ENCODE measurements around the gene EGFL7.

The EGFL7 gene

DNA sequence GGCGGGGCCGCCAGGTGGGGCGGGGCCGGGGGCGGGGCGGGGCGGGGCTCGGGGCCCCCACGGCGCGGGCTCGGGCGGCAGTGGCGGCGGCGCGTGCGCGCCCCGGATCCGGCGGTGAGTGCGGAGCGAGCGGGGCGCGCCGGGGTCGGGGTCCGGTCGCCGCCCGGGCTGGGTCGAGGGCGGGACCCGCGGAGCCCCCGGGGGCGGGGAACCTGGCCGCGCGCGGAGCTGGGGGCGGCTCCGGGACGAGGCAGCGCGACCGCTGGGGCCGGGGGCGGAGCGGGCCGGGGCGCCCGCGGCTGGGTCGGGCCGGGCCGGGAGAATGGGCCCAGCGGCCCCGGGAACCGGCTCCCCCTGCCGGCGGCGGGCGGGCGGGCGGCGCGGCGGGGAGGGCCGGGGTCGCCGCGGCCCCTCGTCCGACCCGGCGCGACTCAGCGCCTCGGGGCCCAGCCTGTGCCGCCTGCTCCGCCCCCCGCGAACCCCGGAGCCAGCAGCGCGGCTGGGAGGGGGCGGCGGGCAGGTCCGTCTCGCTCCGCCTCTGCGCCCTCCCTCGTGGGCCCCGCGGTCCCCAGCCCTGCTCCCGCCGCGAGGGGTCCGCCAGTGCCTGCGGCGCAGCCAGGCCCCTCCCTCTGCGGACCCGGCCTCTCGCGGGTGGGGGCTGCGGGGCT, 3.1 kb downstream of the EGFL7 start:
- DNase-seq (ENCODE audit: extremely low spot score), result no peak
- CTCF ChIA-PET, result no interaction called here

DNA sequence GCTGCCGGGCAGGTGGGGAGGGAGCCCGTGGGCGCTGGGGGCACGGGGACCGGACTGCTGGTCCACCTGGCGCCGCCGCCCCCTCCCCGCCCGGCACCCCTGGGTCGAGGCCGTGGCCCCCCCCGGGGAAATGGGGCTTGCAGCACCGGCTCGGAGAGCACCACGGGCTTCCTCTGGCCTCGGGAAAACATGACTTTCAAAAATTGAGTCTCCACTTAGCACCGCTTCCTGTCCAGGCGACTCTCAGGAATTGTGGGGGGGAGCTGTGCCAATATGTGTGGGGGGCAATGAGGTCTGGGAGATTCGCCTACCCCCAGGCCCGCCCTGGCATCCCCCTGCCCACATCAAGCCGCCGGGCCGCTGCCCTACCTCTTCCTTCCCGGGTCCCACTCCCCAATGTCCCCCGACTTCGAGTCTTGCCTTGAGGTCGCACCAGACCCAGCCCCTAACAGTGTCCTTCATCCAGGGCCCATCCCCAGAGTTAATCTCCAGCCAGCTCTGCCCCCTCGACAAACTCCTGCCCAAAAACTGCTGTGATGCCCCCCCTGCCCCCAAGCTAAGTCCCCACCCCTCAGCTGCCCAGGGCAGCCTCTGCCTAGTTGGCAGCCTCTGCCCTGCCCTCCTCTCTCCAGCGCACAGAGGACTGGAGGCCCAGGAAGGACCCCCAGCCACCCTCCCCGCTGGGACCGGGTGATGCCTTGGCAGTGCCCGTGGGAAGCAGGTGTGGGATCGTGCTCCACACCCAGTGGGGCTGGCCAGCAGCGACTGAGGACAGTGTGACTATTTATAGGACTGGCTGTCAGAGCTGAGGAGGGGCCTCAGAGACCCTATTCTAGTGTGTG, 3.9 kb downstream of the EGFL7 start:
- CTCF ChIA-PET, result interaction anchor here (0.7 to 1.0 kb wide), 3 partner anchors 9 to 179 kb away, joined by 3 to 7 read pairs (median 3); no protein-coding TSS in a partner anchor
- TF ChIP-seq, protein P1, sequence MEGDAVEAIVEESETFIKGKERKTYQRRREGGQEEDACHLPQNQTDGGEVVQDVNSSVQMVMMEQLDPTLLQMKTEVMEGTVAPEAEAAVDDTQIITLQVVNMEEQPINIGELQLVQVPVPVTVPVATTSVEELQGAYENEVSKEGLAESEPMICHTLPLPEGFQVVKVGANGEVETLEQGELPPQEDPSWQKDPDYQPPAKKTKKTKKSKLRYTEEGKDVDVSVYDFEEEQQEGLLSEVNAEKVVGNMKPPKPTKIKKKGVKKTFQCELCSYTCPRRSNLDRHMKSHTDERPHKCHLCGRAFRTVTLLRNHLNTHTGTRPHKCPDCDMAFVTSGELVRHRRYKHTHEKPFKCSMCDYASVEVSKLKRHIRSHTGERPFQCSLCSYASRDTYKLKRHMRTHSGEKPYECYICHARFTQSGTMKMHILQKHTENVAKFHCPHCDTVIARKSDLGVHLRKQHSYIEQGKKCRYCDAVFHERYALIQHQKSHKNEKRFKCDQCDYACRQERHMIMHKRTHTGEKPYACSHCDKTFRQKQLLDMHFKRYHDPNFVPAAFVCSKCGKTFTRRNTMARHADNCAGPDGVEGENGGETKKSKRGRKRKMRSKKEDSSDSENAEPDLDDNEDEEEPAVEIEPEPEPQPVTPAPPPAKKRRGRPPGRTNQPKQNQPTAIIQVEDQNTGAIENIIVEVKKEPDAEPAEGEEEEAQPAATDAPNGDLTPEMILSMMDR (IDR thresholded peaks at IDR 0.05; ENCODE audit: control extremely low read depth, extremely low read depth, low read depth, missing control alignments), result no peak
- POLR2A ChIA-PET, result no interaction called here
- DNase-seq (ENCODE audit: extremely low spot score), result no peak

More for the DNA sequence above, 3.1 kb downstream of the EGFL7 start:
- TF ChIP-seq, protein P1 (IDR thresholded peaks at IDR 0.05; ENCODE audit: control extremely low read depth, extremely low read depth, low read depth, missing control alignments), result no peak
- POLR2A ChIA-PET, result no interaction called here

GRCh38 chr9:136667214-136667939, 4.7 kb downstream of the EGFL7 start:
- no peak for DNase-seq (ENCODE audit: extremely low spot score)
- TF ChIP-seq, protein P1 (IDR thresholded peaks at IDR 0.05; ENCODE audit: control extremely low read depth, extremely low read depth, low read depth, missing control alignments), result no peak
- ChIA-PET POLR2A (no interaction called here), CTCF (interaction anchor here (0.7 to 1.0 kb wide), 3 partner anchors 8 to 179 kb away, joined by 3 to 7 read pairs (median 3); no protein-coding TSS in a partner anchor)

GRCh38 chr9:136667940-136668760, 5.4 kb downstream of the EGFL7 start:
- TF ChIP-seq, protein P1 (IDR thresholded peaks at IDR 0.05; ENCODE audit: control extremely low read depth, extremely low read depth, low read depth, missing control alignments), result no peak
- ChIA-PET CTCF (interaction anchor here (0.7 to 1.0 kb wide), 2 partner anchors 12 to 180 kb away, joined by 3 read pairs; no protein-coding TSS in a partner anchor), POLR2A (no interaction called here)
- DNase-seq (ENCODE audit: extremely low spot score), result no peak

- DNase-seq (ENCODE audit: extremely low spot score), result no peak
- POLR2A ChIA-PET, result no interaction called here
- CTCF ChIA-PET, result interaction anchor here (0.9 kb wide), 1 partner anchor 28 kb away, joined by 3 read pairs; no protein-coding TSS in a partner anchor
- TF ChIP-seq, protein P1 (IDR thresholded peaks at IDR 0.05; ENCODE audit: control extremely low read depth, extremely low read depth, low read depth, missing control alignments), result no peak
Measured at GRCh38 chr9:136668983-136669790, 6.5 kb downstream of the EGFL7 start.

Data from GM10248 (cell line).